H9 (cell line): Measurements from ENCODE around the gene CTIF. TPM values are rescaled to one million over a fixed set of nuclear protein-coding genes. Genes with fewer than 3 reads are reported as not detected.

ENCODE experiments used
- DNase-seq: peaks from one replicate; pipeline ENCODE4 v3.0.0-alpha.2; 2017
- H2AFZ ChIP-seq: one replicate; pipeline ENCODE4 v1.6.1; 2013; ENCODE audit warnings: mild to moderate bottlenecking, low read length, control low read depth, moderate library complexity
- H2AK5ac ChIP-seq: 2 replicates; pipeline ENCODE4 v1.6.1; 2013; ENCODE audit warnings: low read length, control low read depth, mixed read lengths; ENCODE audit not compliant: insufficient read length
- H2BK120ac ChIP-seq: one replicate; pipeline ENCODE4 v1.6.1; 2013; ENCODE audit warnings: low read depth, mild to moderate bottlenecking, low read length, control low read depth, inconsistent platforms; ENCODE audit not compliant: poor library complexity, severe bottlenecking
- H2BK12ac ChIP-seq: 2 replicates; pipeline ENCODE4 v1.6.1; 2013; ENCODE audit warnings: low read length, control low read depth, mixed read lengths, low read depth; ENCODE audit not compliant: insufficient read length
- H2BK15ac ChIP-seq: 2 replicates; pipeline ENCODE4 v1.6.1; 2013; ENCODE audit warnings: low read depth, low read length, control low read depth
- H2BK20ac ChIP-seq: one replicate; pipeline ENCODE4 v1.6.1; 2013; ENCODE audit warnings: low read depth, mild to moderate bottlenecking, low read length, control low read depth, inconsistent platforms; ENCODE audit not compliant: poor library complexity, severe bottlenecking
- H2BK5ac ChIP-seq: 2 replicates; pipeline ENCODE4 v1.6.1; 2013; ENCODE audit warnings: low read length, control low read depth, mixed read lengths; ENCODE audit not compliant: insufficient read length
- H3K14ac ChIP-seq: 2 replicates; pipeline ENCODE4 v1.6.1; 2013; ENCODE audit warnings: low read length, control low read depth; ENCODE audit not compliant: insufficient read depth
- H3K18ac ChIP-seq: 2 replicates; pipeline ENCODE4 v1.6.1; 2013; ENCODE audit warnings: low read depth, mild to moderate bottlenecking, mixed read lengths, low read length, control low read depth; ENCODE audit not compliant: insufficient read length
- H3K23ac ChIP-seq: 2 replicates; pipeline ENCODE4 v1.6.1; 2013; ENCODE audit warnings: low read length, control low read depth, mixed read lengths, low read depth; ENCODE audit not compliant: insufficient read length
- H3K23me2 ChIP-seq: 2 replicates; pipeline ENCODE4 v1.6.1; 2013; ENCODE audit warnings: low read depth, mild to moderate bottlenecking, mixed read lengths, low read length, control low read depth; ENCODE audit not compliant: insufficient read length, poor library complexity, severe bottlenecking
- H3K27ac ChIP-seq: 2 replicates; pipeline ENCODE4 v1.5.1; 2013; ENCODE audit warnings: low read length, control low read depth, mixed read lengths, low read depth; ENCODE audit not compliant: insufficient read length
- H3K27me3 ChIP-seq: 2 replicates; pipeline ENCODE4 v1.6.1; 2013; ENCODE audit warnings: low read length, control low read depth, inconsistent platforms; ENCODE audit not compliant: insufficient read depth
- H3K4ac ChIP-seq: 2 replicates; pipeline ENCODE4 v1.6.1; 2013; ENCODE audit warnings: low read depth, mild to moderate bottlenecking, control low read depth, inconsistent platforms, low read length, moderate library complexity
- H3K4me1 ChIP-seq: 2 replicates; pipeline ENCODE4 v1.6.1; 2013; ENCODE audit warnings: low read length, control low read depth, inconsistent platforms; ENCODE audit not compliant: insufficient read depth
- H3K4me2 ChIP-seq: 2 replicates; pipeline ENCODE4 v1.6.1; 2013; ENCODE audit warnings: low read length, control low read depth, mixed read lengths; ENCODE audit not compliant: insufficient read length, insufficient read depth
- H3K56ac ChIP-seq: 2 replicates; pipeline ENCODE4 v1.6.1; 2013; ENCODE audit warnings: low read depth, mild to moderate bottlenecking, mixed read lengths, low read length, control low read depth; ENCODE audit not compliant: insufficient read length
- H3K79me1 ChIP-seq: 2 replicates; pipeline ENCODE4 v1.6.1; 2013; ENCODE audit warnings: low read depth, mild to moderate bottlenecking, moderate library complexity, low read length, control low read depth, inconsistent platforms; ENCODE audit not compliant: insufficient read depth, poor library complexity, severe bottlenecking
- H3K79me2 ChIP-seq: 2 replicates; pipeline ENCODE4 v1.6.1; 2013; ENCODE audit warnings: low read length, control low read depth, inconsistent platforms; ENCODE audit not compliant: insufficient read depth
- H3K9ac ChIP-seq: 2 replicates; pipeline ENCODE4 v1.6.1; 2013; ENCODE audit warnings: low read length, control low read depth, mixed read lengths; ENCODE audit not compliant: insufficient read length; ENCODE audit errors: extremely low read depth
- H3K9me3 ChIP-seq: one replicate; pipeline ENCODE4 v1.6.1; 2013; ENCODE audit warnings: low read depth, low read length, inconsistent platforms; ENCODE audit not compliant: control insufficient read depth
- H3T11ph ChIP-seq: one replicate; pipeline ENCODE4 v1.6.1; 2013; ENCODE audit warnings: mild to moderate bottlenecking, low read length, control low read depth, inconsistent platforms
- H4K20me1 ChIP-seq: one replicate; pipeline ENCODE4 v1.6.1; 2013; ENCODE audit not compliant: control insufficient read depth, insufficient read length, insufficient read depth
- H4K5ac ChIP-seq: 2 replicates; pipeline ENCODE4 v1.6.1; 2013; ENCODE audit warnings: low read depth, mild to moderate bottlenecking, mixed read lengths, low read length, control low read depth; ENCODE audit not compliant: insufficient read length
- H4K8ac ChIP-seq: replicated peaks from 2 replicates; pipeline ENCODE4 v1.6.1; 2013; ENCODE audit warnings: low read length, control low read depth, mixed read lengths, low read depth; ENCODE audit not compliant: insufficient read length
- H4K91ac ChIP-seq: 2 replicates; pipeline ENCODE4 v1.6.1; 2013; ENCODE audit warnings: low read depth, mild to moderate bottlenecking, moderate library complexity, mixed read lengths, low read length, control low read depth; ENCODE audit not compliant: insufficient read length
- H3K27ac Mint-ChIP-seq, 3 experiments: 2 replicates in 2 of 3; 3 replicates in 1 of 3; pipeline ENCODE4 v1.8.0; 2020 to 2021; ENCODE audit warnings: mixed read lengths in 3 of 3, mild to moderate bottlenecking in 1 of 3, moderate library complexity in 1 of 3
- H3K27me3 Mint-ChIP-seq: 2 replicates; pipeline ENCODE4 v1.8.0; 2021; ENCODE audit warnings: low read depth, mild to moderate bottlenecking, moderate library complexity, mixed read lengths
- H3K36me3 Mint-ChIP-seq, 3 experiments: 2 replicates in 2 of 3; 3 replicates in 1 of 3; pipeline ENCODE4 v1.8.0; 2020 to 2021; ENCODE audit warnings: low read depth in 3 of 3, mixed read lengths in 3 of 3; ENCODE audit not compliant: insufficient read depth in 1 of 3
- H3K4me1 Mint-ChIP-seq, 2 experiments: 2 replicates each; pipeline ENCODE4 v1.8.0; 2020; ENCODE audit warnings: mixed read lengths in 2 of 2
- H3K4me3 Mint-ChIP-seq, 2 experiments: 2 replicates in 1 of 2; 3 replicates in 1 of 2; pipeline ENCODE4 v1.8.0; 2020 to 2021; ENCODE audit warnings: mild to moderate bottlenecking in 2 of 2, mixed read lengths in 2 of 2, moderate library complexity in 1 of 2
- H3K9me3 Mint-ChIP-seq, 2 experiments: 2 replicates in 1 of 2; 3 replicates in 1 of 2; pipeline ENCODE4 v1.8.0; 2020; ENCODE audit warnings: mild to moderate bottlenecking in 2 of 2, mixed read lengths in 2 of 2, moderate library complexity in 1 of 2
- WGBS: extraction: QIAGEN DNeasy Blood & Tissue Kit; methylation state at CpG from one replicate; pipeline ENCODE4 v1.1.7; 2013; ENCODE audit warnings: missing lambda C conversion rate, low lambda C conversion rate, mixed read lengths; ENCODE audit not compliant: insufficient read length; ENCODE audit errors: extremely low coverage; 5-methylcytosine and 5-hydroxymethylcytosine counted together
- total RNA-seq: library from RNA; stranded (reverse); gene quantifications from 2 replicates; pipeline ENCODE4 v1.2.1, GENCODE V29; 2021
- TF ChIP-seq, protein P1 (sequence below): fragments of 200-600 bp; sonication (generic); conservative IDR thresholded peaks from 3 replicates; pipeline ENCODE4 v1.8.0; 2021; ENCODE audit warnings: antibody characterized with exemption, mild to moderate bottlenecking

The CTIF gene
- total RNA-seq, 1 experiment from 2014 or later: 15.8 TPM

DNA sequence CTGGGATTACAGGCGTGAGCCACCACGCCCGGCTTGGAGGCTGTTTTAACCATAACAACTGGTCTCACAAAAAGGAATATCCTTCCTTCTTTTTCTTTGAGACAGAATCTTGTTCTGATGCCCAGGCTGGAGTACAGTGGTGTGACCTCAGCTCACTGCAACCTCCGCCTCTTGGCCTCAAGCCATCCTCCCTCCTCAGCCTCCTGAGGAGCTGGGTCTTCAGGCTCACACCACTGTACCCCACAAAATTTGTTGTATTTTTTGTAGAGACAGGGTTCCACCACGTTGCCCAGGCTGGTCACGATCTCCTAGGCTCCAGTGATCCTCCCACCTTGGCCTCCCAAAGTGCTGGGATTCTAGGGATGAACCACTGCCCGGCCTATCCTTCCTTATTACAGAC is 21.7 kb downstream of the CTIF start:
- no peaks in the 10 kb centered on the region for H3K27me3 Mint-ChIP-seq
- H3T11ph ChIP-seq: no peak overlapping the region
- H3K9me3 Mint-ChIP-seq: peaks cover 0 to 2% of the 10 kb centered on the region in 2 experiments; a peak in 1 of 5 replicates
- DNase-seq: no peak
- H3K4me1 Mint-ChIP-seq: peaks cover 30 to 36% of the 10 kb centered on the region in 2 experiments
- H3K27ac Mint-ChIP-seq: no peak overlapping the region
- H4K91ac ChIP-seq: no peak overlapping the region
- H3K56ac ChIP-seq: no peak overlapping the region
- no peak overlapping the region for H2BK120ac ChIP-seq
- H3K4me2 ChIP-seq: no peak overlapping the region
- H2BK5ac ChIP-seq: no peak overlapping the region
- no peak overlapping the region for H4K8ac ChIP-seq
- H3K27me3 ChIP-seq: no peaks in the 10 kb centered on the region
- peaks cover 2% of the 10 kb centered on the region; the same call in 1 of the 2 replicates for H3K4me1 ChIP-seq
- H3K4me3 Mint-ChIP-seq: no peak overlapping the region
- TF ChIP-seq, protein P1, sequence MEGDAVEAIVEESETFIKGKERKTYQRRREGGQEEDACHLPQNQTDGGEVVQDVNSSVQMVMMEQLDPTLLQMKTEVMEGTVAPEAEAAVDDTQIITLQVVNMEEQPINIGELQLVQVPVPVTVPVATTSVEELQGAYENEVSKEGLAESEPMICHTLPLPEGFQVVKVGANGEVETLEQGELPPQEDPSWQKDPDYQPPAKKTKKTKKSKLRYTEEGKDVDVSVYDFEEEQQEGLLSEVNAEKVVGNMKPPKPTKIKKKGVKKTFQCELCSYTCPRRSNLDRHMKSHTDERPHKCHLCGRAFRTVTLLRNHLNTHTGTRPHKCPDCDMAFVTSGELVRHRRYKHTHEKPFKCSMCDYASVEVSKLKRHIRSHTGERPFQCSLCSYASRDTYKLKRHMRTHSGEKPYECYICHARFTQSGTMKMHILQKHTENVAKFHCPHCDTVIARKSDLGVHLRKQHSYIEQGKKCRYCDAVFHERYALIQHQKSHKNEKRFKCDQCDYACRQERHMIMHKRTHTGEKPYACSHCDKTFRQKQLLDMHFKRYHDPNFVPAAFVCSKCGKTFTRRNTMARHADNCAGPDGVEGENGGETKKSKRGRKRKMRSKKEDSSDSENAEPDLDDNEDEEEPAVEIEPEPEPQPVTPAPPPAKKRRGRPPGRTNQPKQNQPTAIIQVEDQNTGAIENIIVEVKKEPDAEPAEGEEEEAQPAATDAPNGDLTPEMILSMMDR: no peak
- no peak overlapping the region for H3K9ac ChIP-seq
- H2BK12ac ChIP-seq: no peak overlapping the region
- H3K36me3 Mint-ChIP-seq: peaks cover 0 to 6% (median 0%) of the 10 kb centered on the region in 3 experiments; a peak in 4 of 7 replicates
- H4K20me1 ChIP-seq: no peaks in the 10 kb centered on the region
- no peak overlapping the region for H3K27ac ChIP-seq
- no peak overlapping the region for H3K18ac ChIP-seq
- no peak overlapping the region for H2AK5ac ChIP-seq
- H3K14ac ChIP-seq: no peak overlapping the region
- no peaks in the 10 kb centered on the region for H3K23me2 ChIP-seq
- H3K23ac ChIP-seq: no peak overlapping the region
- H2BK15ac ChIP-seq: no peak overlapping the region
- H3K9me3 ChIP-seq: no peaks in the 10 kb centered on the region
- no peaks in the 10 kb centered on the region for H3K79me1 ChIP-seq
- no peak overlapping the region for H2BK20ac ChIP-seq
- no peak overlapping the region for H2AFZ ChIP-seq
- H4K5ac ChIP-seq: no peak overlapping the region
- no peaks in the 10 kb centered on the region for H3K79me2 ChIP-seq
- H3K4ac ChIP-seq: no peak overlapping the region
- no CpG with 5 or more reads among the region's 7 CpGs for WGBS
